ENCODE data around the gene CCDC191. TPM values are rescaled to one million over a fixed set of nuclear protein-coding genes. Genes with fewer than 3 reads are reported as not detected.

Gene CCDC191
- total RNA-seq, 4 donors from 2014 or later: 5.7 to 27.7 (median 11.7) TPM

GRCh38 chr3:113968986-113969385, 87.3 kb downstream of the CCDC191 start:
- Histone ChIP-seq H3K4me1 (no peaks in the 10 kb centered on the region), H3K27ac (no peak overlapping the region), H3K27me3 (no peaks in the 10 kb centered on the region), H3K36me3 (peaks cover 0 to 15% (median 7%) of the 10 kb centered on the region in 4 donors), H3K4me3 (no peak overlapping the region), H3K9me3 (peaks cover 9 to 23% of the 10 kb centered on the region in 2 donors)
- intact Hi-C loops (cut with DNase I; ENCODE audit: low total_unique reads) (no loop called here), in situ Hi-C loops (cut with MboI; ENCODE audit: low pct_ligation_motif_present in 1 of 4, low pct_unique_long_range_greater_than_20kb in 1 of 4, low sequenced_read_pairs in 3 of 4) (no loop called here)
- TF ChIP-seq POLR2A (IDR thresholded peaks at IDR 0.05): no peak
- TF ChIP-seq EP300 (IDR thresholded peaks at IDR 0.05; ENCODE audit: low read depth): no peak
- no peak for TF ChIP-seq CTCF (IDR thresholded peaks at IDR 0.05)
- TF ChIP-seq POLR2AphosphoS5 (IDR thresholded peaks at IDR 0.05): no peak
- WGBS, 2 donors (ENCODE audit: low coverage in 1 of 2): 60 to 63% methylated on average over 2 of the region's 2 CpGs
- DNase-seq: no peak

GRCh38 chr3:113966172-113966571, 90.2 kb downstream of the CCDC191 start:
- no peaks in the 10 kb centered on the region for H3K9me3 ChIP-seq
- no peaks in the 10 kb centered on the region for H3K4me1 ChIP-seq
- in situ Hi-C loops (cut with MboI; ENCODE audit: low pct_ligation_motif_present in 1 of 4, low pct_unique_long_range_greater_than_20kb in 1 of 4, low sequenced_read_pairs in 3 of 4) (no loop called here), intact Hi-C loops (cut with DNase I; ENCODE audit: low total_unique reads) (no loop called here)
- H3K27ac ChIP-seq: no peak overlapping the region
- no peak for TF ChIP-seq EP300 (IDR thresholded peaks at IDR 0.05; ENCODE audit: low read depth)
- no peak for TF ChIP-seq POLR2AphosphoS5 (IDR thresholded peaks at IDR 0.05)
- no peak for TF ChIP-seq CTCF (IDR thresholded peaks at IDR 0.05)
- TF ChIP-seq POLR2A (IDR thresholded peaks at IDR 0.05): no peak
- no peak for DNase-seq
- H3K4me3 ChIP-seq: no peak overlapping the region
- H3K27me3 ChIP-seq: no peaks in the 10 kb centered on the region
- WGBS, 2 donors (ENCODE audit: low coverage in 1 of 2): 83% methylated on average over 2 of the region's 2 CpGs; no CpG with 5 or more reads in 1 of the 2 donors
- peaks cover 0 to 9% (median 0%) of the 10 kb centered on the region in 4 donors for H3K36me3 ChIP-seq

- Histone ChIP-seq H3K27ac (no peak overlapping the region), H3K27me3 (no peaks in the 10 kb centered on the region), H3K9me3 (no peaks in the 10 kb centered on the region), H3K4me1 (no peaks in the 10 kb centered on the region), H3K36me3 (peaks cover 0 to 13% (median 0%) of the 10 kb centered on the region in 4 donors), H3K4me3 (no peak overlapping the region)
- TF ChIP-seq POLR2AphosphoS5 (IDR thresholded peaks at IDR 0.05) (no peak), CTCF (IDR thresholded peaks at IDR 0.05) (no peak), POLR2A (IDR thresholded peaks at IDR 0.05) (no peak), EP300 (IDR thresholded peaks at IDR 0.05; ENCODE audit: low read depth) (no peak)
- in situ Hi-C loops (cut with MboI; ENCODE audit: low pct_ligation_motif_present in 1 of 4, low pct_unique_long_range_greater_than_20kb in 1 of 4, low sequenced_read_pairs in 3 of 4): no loop called here
- no peak for DNase-seq
- intact Hi-C loops (cut with DNase I; ENCODE audit: low total_unique reads): no loop called here
- 83 to 86% methylated on average over 3 of the region's 3 CpGs for WGBS, 2 donors (ENCODE audit: low coverage in 1 of 2)
Measured at GRCh38 chr3:113963879-113964278, 92.4 kb downstream of the CCDC191 start.

- Histone ChIP-seq H3K27ac (no peak overlapping the region), H3K27me3 (no peaks in the 10 kb centered on the region), H3K4me3 (no peak overlapping the region), H3K4me1 (peaks cover 0 to 4% (median 2%) of the 10 kb centered on the region in 4 donors), H3K9me3 (no peaks in the 10 kb centered on the region), H3K36me3 (peaks cover 0 to 5% (median under 1%) of the 10 kb centered on the region in 4 donors)
- WGBS, 2 donors (ENCODE audit: low coverage in 1 of 2): 75 to 88% methylated on average over 1 to 8 of the region's 8 CpGs
- no peak for TF ChIP-seq POLR2AphosphoS5 (IDR thresholded peaks at IDR 0.05)
- TF ChIP-seq EP300 (IDR thresholded peaks at IDR 0.05; ENCODE audit: low read depth): no peak
- no peak for TF ChIP-seq CTCF (IDR thresholded peaks at IDR 0.05)
- no peak for TF ChIP-seq POLR2A (IDR thresholded peaks at IDR 0.05)
- intact Hi-C loops (cut with DNase I; ENCODE audit: low total_unique reads) (no loop called here), in situ Hi-C loops (cut with MboI; ENCODE audit: low pct_ligation_motif_present in 1 of 4, low pct_unique_long_range_greater_than_20kb in 1 of 4, low sequenced_read_pairs in 3 of 4) (no loop called here)
- no peak for DNase-seq
Measured at GRCh38 chr3:113954091-113954685, 102.1 kb downstream of the CCDC191 start.
